H1 (cell line): ENCODE data around the gene IGF2R. TPM values are rescaled to one million over a fixed set of nuclear protein-coding genes. Genes with fewer than 3 reads are reported as not detected.

Experiments
- CTCF ChIA-PET: fragments of 300-600 bp; sonication (Branson Sonifier 250); formaldehyde crosslinking; loops from one replicate; lab custom pipeline; 2021; ENCODE audit not compliant: partially characterized antibody; lab: Charles Lee
- POLR2A ChIA-PET: fragments of 300-600 bp; sonication (Branson Sonifier 250); formaldehyde crosslinking; loops from one replicate; lab custom pipeline; 2021; ENCODE audit warnings: inconsistent platforms; ENCODE audit not compliant: partially characterized antibody; lab: Charles Lee
- DNase-seq, 2 experiments: peaks; one replicate each; pipeline versions ENCODE4 v3.0.0 to v3.0.0-alpha.2; 2010 to 2022; ENCODE audit warnings: low spot score in 2 of 2, low read depth in 1 of 2, mixed read lengths in 1 of 2
- FAIRE-seq: peaks from 2 replicates; lab custom pipeline; 2011; peaks lifted over from hg19 to GRCh38; lab: Jason Lieb, UNC
- H2AFZ ChIP-seq: 2 replicates; pipeline ENCODE4 v1.8.1; 2012; ENCODE audit warnings: low read length, inconsistent platforms
- H2AK5ac ChIP-seq: 2 replicates; pipeline ENCODE4 v1.6.1; 2013; ENCODE audit warnings: low read depth, low read length
- H2BK120ac ChIP-seq: replicated peaks from 2 replicates; pipeline ENCODE3; 2013; ENCODE audit warnings: low read depth, low read length, inconsistent platforms
- H2BK12ac ChIP-seq: 2 replicates; pipeline ENCODE4 v1.6.1; 2013; ENCODE audit warnings: low read depth, low read length
- H2BK15ac ChIP-seq: 2 replicates; pipeline ENCODE4 v1.6.1; 2013; ENCODE audit warnings: low read length
- H2BK20ac ChIP-seq: 2 replicates; pipeline ENCODE4 v1.6.1; 2013; ENCODE audit warnings: low read length
- H2BK5ac ChIP-seq: 2 replicates; pipeline ENCODE4 v1.6.1; 2013; ENCODE audit warnings: low read depth, low read length
- H3K14ac ChIP-seq: 2 replicates; pipeline ENCODE4 v1.6.1; 2013; ENCODE audit warnings: inconsistent platforms; ENCODE audit not compliant: insufficient read length
- H3K18ac ChIP-seq: 2 replicates; pipeline ENCODE4 v1.6.1; 2013; ENCODE audit warnings: low read length; ENCODE audit errors: extremely low read depth
- H3K23ac ChIP-seq: 2 replicates; pipeline ENCODE4 v1.6.1; 2013; ENCODE audit warnings: inconsistent platforms; ENCODE audit not compliant: insufficient read length
- H3K23me2 ChIP-seq: 2 replicates; pipeline ENCODE4 v1.6.1; 2013; ENCODE audit warnings: low read depth, low read length
- H3K27ac ChIP-seq: 2 replicates; pipeline ENCODE4 v1.6.1; 2011; ENCODE audit warnings: low read depth, low read length, inconsistent platforms
- H3K27me3 ChIP-seq, 4 experiments: replicated peaks in 1 of 4; 1 replicate in 1 of 4; 2 replicates in 3 of 4; pipeline versions ENCODE4 v1.6.1 to v1.8.1; 2011 to 2013; ENCODE audit warnings: low read length in 3 of 4, mild to moderate bottlenecking in 3 of 4, inconsistent platforms in 2 of 4, mixed read lengths in 2 of 4, moderate library complexity in 1 of 4; ENCODE audit not compliant: control insufficient read depth in 3 of 4, insufficient read depth in 3 of 4; ENCODE audit errors: extremely low read depth in 1 of 4
- H3K36me3 ChIP-seq, 4 experiments: 2 replicates each; pipeline versions ENCODE4 v1.6.1 to v1.8.1; 2011 to 2013; ENCODE audit warnings: mild to moderate bottlenecking in 4 of 4, low read length in 3 of 4, moderate library complexity in 2 of 4, control low read depth in 1 of 4, inconsistent platforms in 1 of 4; ENCODE audit not compliant: insufficient read depth in 4 of 4, control insufficient read depth in 2 of 4
- H3K4ac ChIP-seq: replicated peaks from 2 replicates; pipeline ENCODE3; 2013; ENCODE audit warnings: low read length, low read depth, mixed read lengths, inconsistent platforms; ENCODE audit not compliant: insufficient read length
- H3K4me1 ChIP-seq, 4 experiments: replicated peaks in 1 of 4; 1 replicate in 1 of 4; 2 replicates in 3 of 4; pipeline versions ENCODE4 v1.6.1 to v1.8.1; 2011 to 2013; ENCODE audit warnings: low read length in 3 of 4, inconsistent platforms in 2 of 4, mixed read lengths in 1 of 4; ENCODE audit not compliant: insufficient read depth in 4 of 4, control insufficient read depth in 3 of 4
- H3K4me2 ChIP-seq, 2 experiments: 2 replicates each; pipeline versions ENCODE4 v1.6.1 to v1.8.1; 2011 to 2013; ENCODE audit warnings: low read depth in 2 of 2, low read length in 2 of 2, control low read depth in 1 of 2, inconsistent platforms in 1 of 2, mild to moderate bottlenecking in 1 of 2; ENCODE audit not compliant: insufficient read depth in 1 of 2
- H3K4me3 ChIP-seq, 4 experiments: fragments of 200-600, 300-600 bp in 1 of 4; sonication (generic), shearing (Covaris generic), sonication (Bioruptor Twin) in 1 of 4; 2 replicates each; pipeline versions ENCODE4 v1.5.1 to v1.8.1; 2011 to 2016; ENCODE audit warnings: low read length in 4 of 4, low read depth in 3 of 4, control low read depth in 2 of 4, inconsistent platforms in 2 of 4, mild to moderate bottlenecking in 2 of 4, mixed read lengths in 1 of 4, moderate library complexity in 1 of 4; ENCODE audit not compliant: insufficient read depth in 2 of 4; ENCODE audit errors: extremely low read depth in 1 of 4
- H3K56ac ChIP-seq: replicated peaks from 2 replicates; pipeline ENCODE3; 2013; ENCODE audit warnings: low read depth, mild to moderate bottlenecking, mixed read lengths, low read length, inconsistent platforms; ENCODE audit not compliant: insufficient read length
- H3K79me1 ChIP-seq: 2 replicates; pipeline ENCODE4 v1.6.1; 2013; ENCODE audit warnings: low read depth, low read length, control low read depth
- H3K79me2 ChIP-seq, 2 experiments: 2 replicates each; pipeline versions ENCODE4 v1.6.1 to v1.8.1; 2012 to 2013; ENCODE audit warnings: low read length in 2 of 2, mild to moderate bottlenecking in 2 of 2, inconsistent platforms in 1 of 2; ENCODE audit not compliant: insufficient read depth in 2 of 2, control insufficient read depth in 1 of 2
- H3K9ac ChIP-seq, 4 experiments: replicated peaks in 1 of 4; 1 replicate in 1 of 4; 2 replicates in 3 of 4; pipeline versions ENCODE4 v1.6.1 to v1.8.1; 2011 to 2013; ENCODE audit warnings: low read depth in 3 of 4, low read length in 3 of 4, control low read depth in 2 of 4, mild to moderate bottlenecking in 2 of 4, moderate library complexity in 2 of 4, inconsistent platforms in 1 of 4; ENCODE audit errors: extremely low read depth in 1 of 4
- H3K9me3 ChIP-seq, 2 experiments: 2 replicates each; pipeline versions ENCODE4 v1.6.1 to v1.8.1; 2012 to 2013; ENCODE audit warnings: mild to moderate bottlenecking in 2 of 2, moderate library complexity in 2 of 2, control low read depth in 1 of 2, inconsistent platforms in 1 of 2, low read depth in 1 of 2, low read length in 1 of 2, mixed read lengths in 1 of 2; ENCODE audit not compliant: insufficient read depth in 2 of 2
- H4K20me1 ChIP-seq, 2 experiments: replicated peaks in 1 of 2; 2 replicates each; pipeline versions ENCODE3 to v1.8.1; 2011 to 2013; ENCODE audit warnings: inconsistent platforms in 2 of 2, low read length in 2 of 2, mild to moderate bottlenecking in 1 of 2; ENCODE audit not compliant: insufficient read depth in 2 of 2, control insufficient read depth in 1 of 2
- H4K5ac ChIP-seq: 2 replicates; pipeline ENCODE4 v1.6.1; 2013; ENCODE audit warnings: low read length, low read depth, mixed read lengths, inconsistent platforms; ENCODE audit not compliant: insufficient read length
- H4K8ac ChIP-seq: 2 replicates; pipeline ENCODE4 v1.8.0; 2013; ENCODE audit warnings: mild to moderate bottlenecking, moderate library complexity, low read length, inconsistent platforms; ENCODE audit not compliant: insufficient read depth; ENCODE audit errors: extremely low read depth
- H4K91ac ChIP-seq: replicated peaks from 2 replicates; pipeline ENCODE3; 2013; ENCODE audit warnings: low read length, mixed read lengths, inconsistent platforms; ENCODE audit not compliant: insufficient read length
- WGBS, 2 experiments: shearing (Covaris generic) in 1 of 2; methylation state at CpG; one replicate each; pipeline versions ENCODE4 v1.1.6 to v1.1.7; 2013 to 2015; ENCODE audit warnings: low lambda C conversion rate in 2 of 2, mixed read lengths in 2 of 2, inconsistent platforms in 1 of 2, low coverage in 1 of 2, missing lambda C conversion rate in 1 of 2; ENCODE audit not compliant: insufficient replicate concordance in 2 of 2, insufficient coverage in 1 of 2, insufficient read length in 1 of 2; ENCODE audit errors: extremely low coverage in 1 of 2, missing lambda C conversion rate in 1 of 2; 5-methylcytosine and 5-hydroxymethylcytosine counted together
- polyA plus RNA-seq, 7 experiments: library from polyadenylated mRNA; depleted of rRNA in 3 of 7; stranded (reverse) in 5 of 7; unstranded in 2 of 7; fragments of >200 nt in 5 of 7; fragments of 200-250 nt in 2 of 7; gene quantifications; 1 replicate in 5 of 7; 2 replicates in 1 of 7; 4 replicates in 1 of 7; pipeline versions ENCODE4 v1.2.1 to v1.2.3, GENCODE V29; 2011 to 2013; ENCODE audit warnings: missing spikeins in 2 of 7, mixed read lengths in 2 of 7
- total RNA-seq: library from RNA; stranded (reverse); fragmentation: NEBNext Ultra II Directional; extraction: Animal tissue kit (Norgen Biotek cat#: 25700); gene quantifications from 2 replicates; pipeline ENCODE4 v1.2.1, GENCODE V29; 2021

The IGF2R gene
- total and polyA plus RNA-seq, 2 of the 8 experiments (the other 6 are each of a cell fraction or from before 2014, with no cell fraction given): 20.6 to 74.1 TPM

DNA sequence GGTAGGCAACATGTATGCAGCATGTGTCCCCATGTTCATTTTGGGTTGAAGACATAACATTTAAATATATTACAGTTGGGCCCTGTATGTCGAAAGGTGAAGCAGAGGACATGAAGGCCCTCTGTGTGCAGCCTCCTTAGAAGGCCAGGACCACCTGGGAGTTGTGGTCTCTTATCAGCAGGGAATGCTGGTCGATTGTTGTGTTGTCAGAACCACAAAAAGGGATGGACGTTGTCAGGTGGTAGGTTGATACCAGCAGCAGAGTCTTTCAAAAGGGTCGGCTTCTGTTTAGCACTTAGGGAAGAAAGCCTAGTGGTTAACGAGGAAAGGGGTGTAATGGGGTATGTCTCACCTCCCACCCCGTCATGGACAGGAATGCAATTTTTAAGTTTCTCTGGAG is 85.4 kb downstream of the IGF2R start:
- no peak overlapping the region for H4K8ac ChIP-seq
- H3K79me2 ChIP-seq: no peaks in the 10 kb centered on the region
- CTCF ChIA-PET: interaction anchor here (1.2 to 2.0 kb wide), 4 partner anchors 11 to 191 kb away, joined by 3 to 7 read pairs (median 4); no protein-coding TSS in a partner anchor
- no peak overlapping the region for H3K9ac ChIP-seq
- H2AK5ac ChIP-seq: no peak overlapping the region
- no peaks in the 10 kb centered on the region for H3K23me2 ChIP-seq
- H3K23ac ChIP-seq: no peak overlapping the region
- H2BK120ac ChIP-seq: no peak overlapping the region
- H3K4me1 ChIP-seq: no peaks in the 10 kb centered on the region
- no peak overlapping the region for H2BK12ac ChIP-seq
- H3K4me2 ChIP-seq: no peak overlapping the region
- H2BK5ac ChIP-seq: no peak overlapping the region
- no peak overlapping the region for H3K27ac ChIP-seq
- H2BK15ac ChIP-seq: no peak overlapping the region
- H3K9me3 ChIP-seq: no peaks in the 10 kb centered on the region
- POLR2A ChIA-PET: no interaction called here
- H3K27me3 ChIP-seq: no peaks in the 10 kb centered on the region
- H3K14ac ChIP-seq: no peak overlapping the region
- H3K56ac ChIP-seq: no peak overlapping the region
- H4K5ac ChIP-seq: no peak overlapping the region
- no peak overlapping the region for H3K4ac ChIP-seq
- FAIRE-seq: no peak
- no peaks in the 10 kb centered on the region; the same call in 1 of the 2 replicates for H3K79me1 ChIP-seq
- no peak overlapping the region for H2BK20ac ChIP-seq
- H3K36me3 ChIP-seq: peaks cover 18 to 80% (median 62%) of the 10 kb centered on the region in 4 experiments
- no peak overlapping the region for H3K4me3 ChIP-seq
- no peak for DNase-seq
- no peak overlapping the region for H2AFZ ChIP-seq
- no peak overlapping the region for H4K91ac ChIP-seq
- peaks cover 2 to 9% of the 10 kb centered on the region in 2 experiments for H4K20me1 ChIP-seq
- 97% methylated on average over 6 of the region's 6 CpGs; no CpG with 5 or more reads in 1 of the 2 experiments for WGBS, 2 experiments
- H3K18ac ChIP-seq: no peak overlapping the region
